Mucosa of rectum (tissue), 2 donors: ENCODE measurements around the gene DDI1.

ENCODE experiments used
- H3K27ac ChIP-seq, 2 donors: one replicate each; pipeline ENCODE4 v1.7.0; 2013; ENCODE audit warnings: inconsistent platforms in 2 of 2, low read depth in 2 of 2, low read length in 2 of 2
- H3K27me3 ChIP-seq, 2 donors: one replicate each; pipeline ENCODE4 v1.7.0; 2013; ENCODE audit warnings: low read length in 2 of 2; ENCODE audit not compliant: control insufficient read depth in 2 of 2, insufficient read depth in 2 of 2
- H3K36me3 ChIP-seq, 2 donors: one replicate each; pipeline ENCODE4 v1.7.0; 2013; ENCODE audit warnings: low read length in 2 of 2; ENCODE audit not compliant: control insufficient read depth in 2 of 2, insufficient read depth in 2 of 2
- H3K4me1 ChIP-seq, 2 donors: one replicate each; pipeline ENCODE4 v1.7.0; 2013; ENCODE audit warnings: low read length in 2 of 2, mild to moderate bottlenecking in 1 of 2; ENCODE audit not compliant: control insufficient read depth in 2 of 2, insufficient read depth in 2 of 2
- H3K4me3 ChIP-seq, 2 donors: one replicate each; pipeline ENCODE4 v1.7.0; 2013; ENCODE audit warnings: low read length in 2 of 2
- H3K9ac ChIP-seq, 2 donors: one replicate each; pipeline ENCODE4 v1.7.0; 2013; ENCODE audit warnings: low read length in 2 of 2, low read depth in 1 of 2, mild to moderate bottlenecking in 1 of 2
- H3K9me3 ChIP-seq, 2 donors: one replicate each; pipeline ENCODE4 v1.7.0; 2013; ENCODE audit warnings: low read length in 2 of 2; ENCODE audit not compliant: control insufficient read depth in 2 of 2
- donor health status: healthy.
- donor health status: Normal muscosa, but diverticular disease.

DDI1 gene

DNA sequence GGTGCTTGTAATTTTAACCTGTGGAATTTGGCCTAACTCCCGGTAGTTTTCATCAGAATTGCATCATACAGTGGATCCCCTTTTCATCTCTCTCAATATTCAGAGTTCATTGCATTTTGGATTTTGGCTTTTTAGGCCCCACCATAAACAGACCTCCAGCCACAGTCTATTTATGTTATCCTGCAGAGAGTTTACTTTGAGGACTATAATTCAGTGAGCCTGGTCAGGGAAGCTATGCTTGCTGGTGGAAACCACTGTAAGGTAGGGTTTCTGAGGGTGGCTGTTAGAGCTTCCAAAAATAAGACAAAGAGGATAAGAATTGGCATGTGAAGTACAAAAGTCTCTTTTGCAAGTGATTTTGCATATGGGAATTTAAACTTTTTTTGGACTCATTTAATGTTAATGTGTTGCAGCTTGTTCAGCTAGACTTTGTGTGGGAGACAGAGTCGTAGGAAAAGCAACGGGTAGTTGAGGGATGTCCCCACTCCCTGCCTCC lies 34.8 kb upstream of the DDI1 start:
- Histone ChIP-seq H3K27me3 (no peaks in the 10 kb centered on the region), H3K4me3 (no peak overlapping the region), H3K9ac (no peak overlapping the region), H3K27ac (no peak overlapping the region), H3K9me3 (no peaks in the 10 kb centered on the region), H3K36me3 (no peaks in the 10 kb centered on the region), H3K4me1 (no peaks in the 10 kb centered on the region)

DNA sequence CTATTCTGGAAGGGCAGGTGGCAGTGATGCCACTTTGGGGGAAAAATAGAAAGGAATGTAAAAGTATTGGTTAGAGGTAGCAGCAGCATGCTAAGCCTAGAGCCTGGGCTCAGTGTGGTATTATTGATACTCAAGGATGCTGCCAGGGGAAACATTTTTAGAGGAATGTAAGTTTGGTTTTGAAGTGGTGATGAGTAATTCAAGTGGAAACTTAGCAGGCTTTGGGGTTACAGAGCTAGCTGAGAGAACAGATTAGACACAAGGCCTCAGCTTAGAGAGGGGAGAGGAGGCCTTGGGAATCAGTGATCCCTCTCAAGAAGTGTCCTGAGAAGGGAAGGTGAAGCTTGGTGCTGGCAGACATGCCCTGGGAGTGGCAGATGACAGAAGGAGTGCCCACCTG lies 32.9 kb upstream of the DDI1 start:
- no peaks in the 10 kb centered on the region for H3K4me1 ChIP-seq
- no peaks in the 10 kb centered on the region for H3K9me3 ChIP-seq
- H3K27ac ChIP-seq: no peak overlapping the region
- H3K36me3 ChIP-seq: no peaks in the 10 kb centered on the region
- H3K27me3 ChIP-seq: no peaks in the 10 kb centered on the region
- H3K9ac ChIP-seq: no peak overlapping the region
- H3K4me3 ChIP-seq: no peak overlapping the region

DNA sequence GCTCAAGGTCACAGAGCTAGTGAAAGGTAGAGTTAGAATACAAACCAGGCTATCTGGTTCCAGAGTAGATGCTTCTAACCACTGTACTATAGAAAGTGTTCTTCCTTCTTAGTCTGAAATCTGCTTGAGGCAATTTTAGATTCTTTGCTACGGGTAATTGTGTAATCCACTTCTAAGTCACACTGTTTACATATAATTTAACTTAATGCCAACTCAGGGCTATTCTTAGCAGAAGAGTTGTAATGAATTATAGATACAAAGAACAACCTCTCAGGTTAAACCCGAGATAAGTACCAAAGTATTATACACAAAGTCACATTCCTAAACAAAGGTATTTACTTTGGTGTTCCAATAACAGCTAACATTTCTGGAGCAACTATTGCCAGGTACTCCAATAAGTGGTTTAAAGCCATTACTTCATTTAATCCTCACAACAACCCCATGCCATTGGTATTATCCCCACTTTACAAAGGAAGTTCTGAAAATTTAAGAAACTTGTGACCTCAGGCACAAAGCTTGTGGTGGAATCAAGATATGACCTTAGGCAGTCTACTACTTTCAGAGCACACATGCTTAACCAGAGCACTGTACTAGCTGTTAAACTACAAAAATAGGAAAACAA lies 31.1 kb upstream of the DDI1 start:
- H3K36me3 ChIP-seq: no peaks in the 10 kb centered on the region
- H3K27me3 ChIP-seq: no peaks in the 10 kb centered on the region
- H3K9ac ChIP-seq: no peak overlapping the region
- no peak overlapping the region for H3K27ac ChIP-seq
- no peaks in the 10 kb centered on the region for H3K9me3 ChIP-seq
- H3K4me3 ChIP-seq: no peak overlapping the region
- H3K4me1 ChIP-seq: no peaks in the 10 kb centered on the region

DNA sequence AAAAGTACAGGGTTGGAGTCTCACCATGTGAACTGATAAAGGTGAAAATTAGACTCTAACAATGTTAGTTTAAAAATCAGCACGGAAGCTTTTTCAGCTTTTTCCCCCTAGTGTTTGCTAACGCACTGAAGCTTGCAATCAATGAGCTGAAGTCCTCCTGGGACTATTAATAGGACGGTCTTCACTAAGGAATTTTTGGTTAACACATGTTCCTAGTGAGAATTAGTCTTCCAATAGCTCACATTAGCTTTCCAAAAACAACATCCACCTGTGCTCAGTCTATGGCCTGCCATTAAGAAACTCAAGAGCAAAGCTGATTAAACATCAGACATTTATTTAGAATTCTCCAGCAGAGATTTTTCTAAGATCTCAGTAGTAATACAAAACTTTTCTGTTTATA lies 26.7 kb upstream of the DDI1 start:
- H3K27me3 ChIP-seq: no peaks in the 10 kb centered on the region
- H3K27ac ChIP-seq: no peak overlapping the region
- no peak overlapping the region for H3K4me3 ChIP-seq
- H3K36me3 ChIP-seq: no peaks in the 10 kb centered on the region
- H3K9ac ChIP-seq: no peak overlapping the region
- H3K9me3 ChIP-seq: no peaks in the 10 kb centered on the region
- no peaks in the 10 kb centered on the region for H3K4me1 ChIP-seq

DNA sequence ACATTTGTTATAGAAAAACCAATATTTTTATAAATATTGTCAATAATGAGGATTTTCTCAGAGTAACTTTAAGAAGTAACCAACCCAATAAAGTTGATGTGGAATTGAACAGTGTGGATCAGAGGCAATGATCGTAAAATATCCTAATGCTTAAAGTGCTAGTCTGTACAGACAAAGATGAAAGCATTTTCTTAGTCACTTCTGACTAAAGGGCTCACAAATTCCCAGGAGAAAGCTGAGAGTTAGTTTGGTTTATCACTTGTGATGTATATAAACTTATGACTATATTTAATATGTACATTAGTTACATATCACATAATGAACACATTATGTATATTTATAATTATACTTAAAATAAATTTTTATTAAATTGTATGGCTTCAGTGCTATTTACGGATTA lies 25.4 kb upstream of the DDI1 start:
- H3K4me1 ChIP-seq: no peaks in the 10 kb centered on the region
- no peaks in the 10 kb centered on the region for H3K36me3 ChIP-seq
- no peak overlapping the region for H3K9ac ChIP-seq
- no peaks in the 10 kb centered on the region for H3K9me3 ChIP-seq
- H3K27me3 ChIP-seq: no peaks in the 10 kb centered on the region
- H3K27ac ChIP-seq: no peak overlapping the region
- H3K4me3 ChIP-seq: no peak overlapping the region

DNA sequence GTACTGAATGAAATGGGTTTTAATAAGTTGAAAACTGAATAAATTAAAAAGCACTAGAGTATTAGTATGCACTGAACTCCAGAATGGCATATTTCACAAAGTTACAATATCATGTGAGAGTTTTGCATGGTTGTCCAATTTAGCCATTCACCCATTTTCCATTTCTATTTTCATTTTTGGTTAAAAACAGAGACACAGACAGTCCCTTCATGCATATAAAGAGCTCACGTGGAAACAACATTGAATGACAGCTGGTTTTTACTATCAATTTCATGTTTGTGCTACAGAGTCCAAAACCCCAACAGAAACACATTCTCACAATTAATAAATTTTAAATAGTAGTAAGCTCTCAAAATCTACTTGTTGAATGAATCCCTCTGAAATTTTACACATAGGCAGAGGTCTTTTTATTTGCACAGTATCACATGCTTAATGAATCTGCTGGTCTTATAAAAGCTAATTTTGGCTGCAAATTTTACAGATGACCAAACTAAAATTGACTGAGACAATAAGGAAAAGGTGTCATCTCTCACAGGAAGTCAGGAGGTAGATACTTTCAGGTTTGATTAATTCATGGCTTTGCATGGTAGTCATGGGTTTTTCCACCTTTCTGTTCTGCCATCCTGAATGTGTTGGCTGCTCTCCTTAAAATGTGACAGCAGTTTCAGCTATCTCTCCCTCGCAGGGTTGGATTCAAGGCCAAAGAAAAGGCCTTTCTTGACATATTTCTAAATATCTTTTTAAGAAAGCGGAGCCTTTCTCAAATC lies 20.6 kb upstream of the DDI1 start:
- no peaks in the 10 kb centered on the region for H3K36me3 ChIP-seq
- H3K27me3 ChIP-seq: no peaks in the 10 kb centered on the region
- no peaks in the 10 kb centered on the region for H3K9me3 ChIP-seq
- H3K27ac ChIP-seq: no peak overlapping the region
- no peak overlapping the region for H3K4me3 ChIP-seq
- no peak overlapping the region for H3K9ac ChIP-seq
- H3K4me1 ChIP-seq: no peaks in the 10 kb centered on the region

DNA sequence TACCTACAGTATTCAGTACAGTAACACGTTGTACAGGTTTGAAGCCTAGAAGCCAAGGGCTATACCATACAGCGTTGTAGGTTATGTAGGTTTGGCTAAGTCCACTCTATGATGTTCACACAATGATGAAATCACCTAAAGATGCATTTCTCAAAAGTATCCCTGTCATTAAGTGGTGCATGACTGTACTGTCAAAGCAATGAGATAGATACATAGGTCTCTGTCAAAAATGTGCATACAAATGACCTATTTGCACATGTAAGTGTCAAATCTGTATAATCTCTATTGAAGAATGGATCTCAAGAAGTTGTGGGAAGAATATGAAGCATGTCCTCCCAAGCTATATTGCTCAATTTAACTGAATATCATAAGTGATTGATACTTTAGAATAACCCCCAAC lies 11.9 kb upstream of the DDI1 start:
- Histone ChIP-seq H3K27me3 (no peaks in the 10 kb centered on the region), H3K4me3 (no peak overlapping the region), H3K9me3 (no peaks in the 10 kb centered on the region), H3K27ac (no peak overlapping the region), H3K4me1 (no peaks in the 10 kb centered on the region), H3K9ac (no peak overlapping the region), H3K36me3 (no peaks in the 10 kb centered on the region)

DNA sequence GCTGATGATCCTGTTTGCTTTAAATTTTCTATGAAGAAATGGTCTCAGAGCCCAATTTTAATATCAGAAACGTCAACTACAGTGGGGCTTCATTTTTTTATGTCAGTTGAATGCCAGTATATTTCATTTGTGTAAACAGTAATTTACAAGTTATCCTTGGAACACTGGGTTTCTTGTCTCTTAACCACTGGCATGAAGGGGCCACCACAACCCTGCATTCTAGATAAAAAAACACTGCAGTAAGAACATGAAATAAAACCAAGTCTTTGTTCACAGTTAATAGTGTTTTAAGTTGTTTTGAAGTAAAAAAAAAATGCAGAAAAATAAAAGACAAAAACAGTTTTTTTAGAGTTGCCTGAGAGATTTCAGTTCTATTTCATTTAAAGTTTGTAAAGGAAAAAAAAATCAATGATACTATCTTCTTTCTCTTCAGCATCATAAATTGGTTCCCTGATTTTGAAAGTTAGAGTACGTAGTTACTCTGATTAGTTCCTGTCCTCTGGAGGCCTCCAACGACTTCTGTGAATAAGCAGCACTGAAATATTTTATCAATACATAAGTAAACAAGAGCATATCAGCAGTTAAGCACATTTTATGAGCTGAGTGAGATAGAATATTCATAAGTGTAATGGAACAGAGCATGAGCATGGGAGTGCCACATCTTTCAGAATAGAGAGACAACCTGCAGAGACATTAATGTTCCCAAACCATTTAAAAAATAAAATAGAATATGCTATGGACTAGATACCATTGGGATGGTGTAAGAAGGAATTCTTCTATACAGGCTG lies 7.8 kb upstream of the DDI1 start:
- Histone ChIP-seq H3K4me1 (no peaks in the 10 kb centered on the region), H3K4me3 (no peak overlapping the region), H3K36me3 (no peaks in the 10 kb centered on the region), H3K27ac (no peak overlapping the region), H3K9me3 (no peaks in the 10 kb centered on the region), H3K27me3 (no peaks in the 10 kb centered on the region), H3K9ac (no peak overlapping the region)

DNA sequence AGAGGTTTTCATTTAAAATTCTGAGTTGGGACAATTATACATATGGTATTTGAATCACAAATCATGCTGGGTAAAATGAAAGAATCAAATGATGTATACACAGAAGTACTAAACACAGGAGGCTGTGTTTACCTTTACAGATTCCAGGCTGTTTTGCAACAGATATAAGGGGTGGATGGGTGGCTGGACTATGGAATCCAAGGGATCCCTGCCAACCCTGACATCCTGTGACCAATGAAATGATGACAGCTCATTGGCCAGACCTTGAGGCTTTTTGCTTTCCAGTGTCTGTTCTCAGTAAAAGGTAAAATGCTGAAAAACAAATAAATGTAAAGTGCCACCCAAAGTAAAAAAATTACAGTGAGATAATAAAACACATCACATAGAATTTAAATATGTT lies 3.3 kb upstream of the DDI1 start:
- Histone ChIP-seq H3K9me3 (no peaks in the 10 kb centered on the region), H3K4me1 (no peaks in the 10 kb centered on the region)

DNA sequence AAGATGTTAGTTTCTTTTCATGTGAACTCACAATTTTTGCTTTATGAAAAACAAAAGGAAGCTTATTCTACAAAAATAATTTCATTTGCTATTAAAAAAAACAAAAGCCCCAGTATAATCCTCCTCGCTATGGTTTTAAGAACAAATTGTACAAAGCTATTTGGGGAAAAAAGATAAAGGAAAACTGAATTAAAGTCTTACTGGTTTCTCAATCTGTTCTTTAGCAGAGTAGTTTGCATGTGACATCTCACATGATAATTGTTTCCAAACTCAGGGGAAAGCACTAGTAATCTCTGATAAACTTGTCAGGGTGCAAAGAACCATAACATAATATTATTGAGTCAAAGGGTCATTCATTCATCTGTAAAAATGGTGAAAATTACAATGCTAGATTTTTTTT lies 2.9 kb upstream of the DDI1 start:
- Histone ChIP-seq H3K9me3 (no peaks in the 10 kb centered on the region), H3K27me3 (no peaks in the 10 kb centered on the region), H3K4me3 (no peak overlapping the region), H3K4me1 (no peaks in the 10 kb centered on the region), H3K36me3 (no peaks in the 10 kb centered on the region), H3K27ac (no peak overlapping the region), H3K9ac (no peak overlapping the region)

More for the DNA sequence above, 3.3 kb upstream of the DDI1 start:
- Histone ChIP-seq H3K9ac (no peak overlapping the region), H3K36me3 (no peaks in the 10 kb centered on the region), H3K4me3 (no peak overlapping the region), H3K27me3 (no peaks in the 10 kb centered on the region), H3K27ac (no peak overlapping the region)
